PC-9 (cell line): ENCODE measurements around the gene NRIP1. TPM values are rescaled to one million over a fixed set of nuclear protein-coding genes. Genes with fewer than 3 reads are reported as not detected.

Source experiments
- BruUV-seq: library from RNA; stranded (reverse); fragments of 400-500 nt; replicated peaks from 2 replicates; lab custom pipeline; 2021; lab: Mats Ljungman, UMichigan
- CTCF ChIA-PET: fragments of 300-600 bp; sonication (Branson Sonifier 250); formaldehyde crosslinking; loops from one replicate; lab custom pipeline; 2022; ENCODE audit warnings: antibody characterized with exemption; lab: Charles Lee
- POLR2A ChIA-PET: fragments of 300-600 bp; sonication (Branson Sonifier 250); formaldehyde crosslinking; loops from one replicate; lab custom pipeline; 2022; ENCODE audit warnings: antibody characterized with exemption; ENCODE audit not compliant: unreplicated experiment; lab: Charles Lee
- DNase-seq, 2 experiments: peaks; one replicate each; pipeline versions ENCODE4 v3.0.0 to v3.0.0-alpha.2; 2015 to 2022; ENCODE audit warnings: mixed read lengths in 1 of 2
- H2AFZ ChIP-seq: fragments of 200-600 bp; sonication (generic); 2 replicates; pipeline ENCODE4 v1.8.1; 2017; ENCODE audit warnings: antibody characterized with exemption
- H3F3A ChIP-seq: fragments of 200-600 bp; sonication (generic); 2 replicates; pipeline ENCODE4 v1.8.1; 2017; ENCODE audit warnings: antibody characterized with exemption, mild to moderate bottlenecking, low read depth; ENCODE audit not compliant: insufficient read depth
- H3K27ac ChIP-seq: fragments of 200-600 bp; sonication (generic); 2 replicates; pipeline ENCODE4 v1.6.1; 2016; ENCODE audit warnings: mixed run types
- H3K27me3 ChIP-seq: fragments of 200-600 bp; sonication (generic); 2 replicates; pipeline ENCODE4 v1.6.1; 2016; ENCODE audit warnings: low read depth, mixed run types; ENCODE audit not compliant: insufficient read depth
- H3K36me3 ChIP-seq: fragments of 200-600 bp; sonication (generic); 2 replicates; pipeline ENCODE4 v1.6.1; 2016; ENCODE audit warnings: low read depth, mixed run types
- H3K4me1 ChIP-seq: fragments of 200-600 bp; sonication (generic); replicated peaks from 2 replicates; pipeline ENCODE4 v1.6.1; 2016; ENCODE audit warnings: mixed run types; ENCODE audit not compliant: insufficient read depth
- H3K4me2 ChIP-seq: fragments of 200-600 bp; sonication (generic); 2 replicates; pipeline ENCODE4 v1.6.1; 2017; ENCODE audit warnings: mixed run types
- H3K4me3 ChIP-seq: fragments of 200-600 bp; sonication (generic); 2 replicates; pipeline ENCODE4 v1.6.1; 2016; ENCODE audit warnings: mixed run types
- H3K79me2 ChIP-seq: fragments of 200-600 bp; sonication (generic); 2 replicates; pipeline ENCODE4 v1.6.1; 2017; ENCODE audit warnings: low read depth, mixed run types
- H3K9me2 ChIP-seq: fragments of 200-600 bp; sonication (generic); 2 replicates; pipeline ENCODE4 v1.8.1; 2017; ENCODE audit warnings: mild to moderate bottlenecking; ENCODE audit not compliant: insufficient read depth
- H3K9me3 ChIP-seq: fragments of 200-600 bp; sonication (generic); 2 replicates; pipeline ENCODE4 v1.8.1; 2016; ENCODE audit warnings: low read depth; ENCODE audit not compliant: insufficient read depth
- H4K20me1 ChIP-seq: fragments of 200-600 bp; sonication (generic); 2 replicates; pipeline ENCODE4 v1.8.1; 2017; ENCODE audit not compliant: insufficient read depth
- CTCF ChIP-seq: fragments of 200-600 bp; sonication (generic); conservative IDR thresholded peaks from 2 replicates; pipeline ENCODE4 v1.6.1; 2017; ENCODE audit warnings: mixed run types, antibody characterized with exemption, mild to moderate bottlenecking, moderate library complexity
- EZH2 ChIP-seq: fragments of 200-600 bp; sonication (generic); IDR thresholded peaks from 2 replicates; pipeline ENCODE4 v1.8.0; 2017; ENCODE audit warnings: antibody characterized with exemption, low read depth
- intact Hi-C: fragments of 100-400 bp; cut with micrococcal nuclease; formaldehyde crosslinking; loops from one replicate; pipeline ENCODE4 v1.10.0; 2022; ENCODE audit not compliant: unreplicated experiment
- total RNA-seq: library from RNA; stranded (reverse); gene quantifications from 2 replicates; pipeline ENCODE4 v1.2.3, GENCODE V29; 2021

NRIP1 gene
- total RNA-seq, 1 experiment from 2014 or later = 33.0 TPM

- Histone ChIP-seq H3K9me3 (no peaks in the 10 kb centered on the region), H3K79me2 (no peaks in the 10 kb centered on the region), H3K4me1 (no peaks in the 10 kb centered on the region), H3K9me2 (no peaks in the 10 kb centered on the region), H4K20me1 (no peaks in the 10 kb centered on the region), H3F3A (no peaks in the 10 kb centered on the region), H3K27me3 (no peaks in the 10 kb centered on the region), H3K27ac (no peak overlapping the region), H3K4me3 (no peak overlapping the region), H3K36me3 (no peaks in the 10 kb centered on the region), H2AFZ (no peak overlapping the region), H3K4me2 (no peak overlapping the region)
- BruUV-seq = no TSS peak
- DNase-seq = no peak
- intact Hi-C loops = no loop called here
- no peak for TF ChIP-seq EZH2
- TF ChIP-seq CTCF = no peak
- ChIA-PET CTCF (no interaction called here), POLR2A (no interaction called here)
Observed at GRCh38 chr21:15098181-15098580, 33.4 kb upstream of the NRIP1 start.

GRCh38 chr21:15097580-15097979 is 32.8 kb upstream of the NRIP1 start:
- no TSS peak for BruUV-seq
- no peak overlapping the region for H2AFZ ChIP-seq
- H3K27ac ChIP-seq = no peak overlapping the region
- H3K4me3 ChIP-seq = no peak overlapping the region
- H3K79me2 ChIP-seq = no peaks in the 10 kb centered on the region
- intact Hi-C loops = no loop called here
- ChIA-PET CTCF (no interaction called here), POLR2A (no interaction called here)
- H3F3A ChIP-seq = no peaks in the 10 kb centered on the region
- H3K9me2 ChIP-seq = no peaks in the 10 kb centered on the region
- no peaks in the 10 kb centered on the region for H3K36me3 ChIP-seq
- H3K4me2 ChIP-seq = no peak overlapping the region
- no peaks in the 10 kb centered on the region for H3K4me1 ChIP-seq
- TF ChIP-seq EZH2 (no peak), CTCF (no peak)
- no peaks in the 10 kb centered on the region for H3K9me3 ChIP-seq
- H4K20me1 ChIP-seq = no peaks in the 10 kb centered on the region
- DNase-seq = no peak
- no peaks in the 10 kb centered on the region for H3K27me3 ChIP-seq

- Histone ChIP-seq H3K27me3 (no peaks in the 10 kb centered on the region), H2AFZ (no peak overlapping the region; the same call in 1 of the 2 replicates), H3K36me3 (no peaks in the 10 kb centered on the region), H3K9me3 (no peaks in the 10 kb centered on the region), H3F3A (no peaks in the 10 kb centered on the region), H3K9me2 (no peaks in the 10 kb centered on the region), H3K4me2 (no peak overlapping the region), H3K27ac (no peak overlapping the region), H4K20me1 (no peaks in the 10 kb centered on the region), H3K4me1 (no peaks in the 10 kb centered on the region), H3K4me3 (no peak overlapping the region), H3K79me2 (no peaks in the 10 kb centered on the region)
- ChIA-PET CTCF (no interaction called here), POLR2A (interaction anchor here (0.6 kb wide), 1 partner anchor 314 kb away, joined by 3 read pairs; no protein-coding TSS in a partner anchor)
- TF ChIP-seq CTCF (no peak), EZH2 (no peak)
- intact Hi-C loops = no loop called here
- DNase-seq = no peak
- no TSS peak for BruUV-seq
Observed at GRCh38 chr21:15096146-15096545, 31.3 kb upstream of the NRIP1 start.
